ENCODE results near the gene PCDHB7.
A peak's percentile ranks its signal among the peaks of the same experiment; 100 is the strongest.
"Not testable (repeated sequence)": the region's sequence is repeated elsewhere in the genome, so short reads cannot be mapped to it uniquely, and the experiment has no call there.

Gene PCDHB7

DNA sequence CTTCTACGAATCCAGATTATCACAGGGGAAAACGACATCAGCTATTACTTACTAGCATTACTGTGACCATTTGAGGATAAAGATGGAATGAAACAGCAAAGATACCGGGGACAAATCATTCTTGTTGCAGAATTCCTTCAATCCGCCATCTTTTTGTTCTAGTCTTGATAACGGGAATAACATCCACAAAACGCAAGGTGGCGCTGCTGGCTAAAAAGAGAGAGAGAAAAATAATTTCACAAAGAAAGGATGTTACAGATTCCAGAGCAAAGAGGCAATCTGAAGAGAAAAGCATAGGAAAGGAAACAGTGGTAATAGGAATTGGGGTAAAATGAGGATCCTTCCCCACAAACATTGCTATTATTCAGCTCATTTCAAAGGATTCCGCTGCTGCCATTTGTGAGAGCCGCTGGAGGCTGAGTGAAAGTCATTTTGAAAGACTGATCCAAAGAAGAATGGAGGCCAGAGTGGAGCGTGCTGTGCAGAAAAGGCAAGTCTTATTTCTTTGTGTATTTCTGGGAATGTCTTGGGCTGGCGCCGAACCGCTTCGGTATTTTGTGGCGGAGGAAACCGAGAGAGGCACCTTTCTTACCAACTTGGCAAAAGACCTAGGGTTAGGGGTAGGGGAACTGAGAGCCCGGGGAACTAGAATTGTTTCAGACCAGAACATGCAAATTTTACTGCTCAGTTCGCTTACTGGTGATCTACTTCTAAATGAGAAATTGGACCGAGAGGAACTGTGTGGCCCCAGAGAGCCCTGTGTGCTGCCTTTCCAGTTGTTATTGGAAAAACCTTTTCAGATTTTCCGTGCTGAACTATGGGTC is at the start of gene PCDHB7:
Gene PCDHB7, plus strand, starts transcription at position 264 of the 824 bp plus-strand sequence. Its CDS starts 192 bp downstream, at position 456.
- DNase-seq = no peak

DNA sequence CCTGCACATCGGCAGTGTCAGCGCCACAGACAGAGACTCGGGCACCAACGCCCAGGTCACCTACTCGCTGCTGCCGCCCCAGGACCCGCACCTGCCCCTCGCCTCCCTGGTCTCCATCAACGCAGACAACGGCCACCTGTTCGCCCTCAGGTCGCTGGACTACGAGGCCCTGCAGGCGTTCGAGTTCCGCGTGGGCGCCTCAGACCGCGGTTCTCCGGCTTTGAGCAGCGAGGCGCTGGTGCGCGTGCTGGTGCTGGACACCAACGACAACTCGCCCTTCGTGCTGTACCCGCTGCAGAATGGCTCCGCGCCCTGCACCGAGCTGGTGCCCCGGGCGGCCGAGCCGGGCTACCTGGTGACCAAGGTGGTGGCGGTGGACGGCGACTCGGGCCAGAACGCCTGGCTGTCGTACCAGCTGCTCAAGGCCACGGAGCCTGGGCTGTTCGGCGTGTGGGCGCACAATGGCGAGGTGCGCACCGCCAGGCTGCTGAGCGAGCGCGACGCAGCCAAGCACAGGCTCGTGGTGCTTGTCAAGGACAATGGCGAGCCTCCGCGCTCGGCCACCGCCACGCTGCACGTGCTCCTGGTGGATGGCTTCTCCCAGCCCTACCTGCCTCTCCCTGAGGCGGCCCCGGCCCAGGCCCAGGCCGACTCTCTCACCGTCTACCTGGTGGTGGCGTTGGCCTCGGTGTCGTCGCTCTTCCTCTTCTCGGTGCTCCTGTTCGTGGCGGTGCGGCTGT is 48.9 kb upstream of the PCDHB7 start:
- not testable (repeated sequence) for DNase-seq

DNA sequence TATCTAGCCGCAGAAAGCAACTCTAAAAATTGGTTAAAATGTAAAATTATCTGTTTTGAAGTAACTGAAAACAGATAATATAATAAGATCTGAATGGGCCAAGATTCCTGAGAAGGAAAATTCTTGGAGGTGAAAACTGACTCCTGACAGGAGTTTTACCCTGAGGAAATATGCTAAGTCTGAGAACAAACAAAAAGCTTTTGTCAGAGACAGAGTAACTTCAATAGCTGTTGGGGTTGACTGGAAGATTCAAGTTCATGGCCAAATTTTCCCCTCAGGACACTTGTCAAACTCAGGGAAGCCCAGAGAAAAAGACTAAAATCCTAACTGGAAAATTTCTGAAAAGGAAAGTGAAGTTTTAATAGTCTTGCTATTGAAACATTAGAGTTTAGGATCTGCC is 45.1 kb upstream of the PCDHB7 start:
- no peak for DNase-seq

DNA sequence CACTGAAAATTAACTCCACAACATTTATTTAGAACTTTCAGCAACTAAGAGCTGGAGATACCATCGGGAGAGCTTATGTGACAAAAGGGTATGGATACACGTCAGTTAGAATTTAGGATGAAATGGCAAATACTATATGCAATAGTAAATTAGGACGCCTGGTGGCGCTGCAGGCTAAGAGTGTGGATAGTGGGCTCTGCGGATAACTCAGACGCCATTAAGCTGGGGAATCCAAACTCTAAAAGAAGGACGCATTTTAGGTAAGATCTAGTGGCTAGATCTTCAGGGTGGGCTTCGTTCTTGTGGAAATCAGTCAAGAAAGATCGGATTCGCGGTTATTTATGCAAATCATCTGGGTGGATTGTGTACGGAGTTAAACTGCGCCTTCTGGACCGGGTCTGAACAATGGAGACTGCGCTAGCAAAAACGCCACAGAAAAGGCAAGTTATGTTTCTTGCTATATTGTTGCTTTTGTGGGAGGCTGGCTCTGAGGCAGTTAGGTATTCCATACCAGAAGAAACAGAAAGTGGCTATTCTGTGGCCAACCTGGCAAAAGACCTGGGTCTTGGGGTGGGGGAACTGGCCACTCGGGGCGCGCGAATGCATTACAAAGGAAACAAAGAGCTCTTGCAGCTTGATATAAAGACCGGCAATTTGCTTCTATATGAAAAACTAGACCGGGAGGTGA is 37.3 kb upstream of the PCDHB7 start, which contains the start of gene PCDHB5:
Gene PCDHB5, plus strand, starts transcription at position 177 of the 688 bp plus-strand sequence. Its CDS starts 229 bp downstream, at position 406.
- no peak for DNase-seq

DNA sequence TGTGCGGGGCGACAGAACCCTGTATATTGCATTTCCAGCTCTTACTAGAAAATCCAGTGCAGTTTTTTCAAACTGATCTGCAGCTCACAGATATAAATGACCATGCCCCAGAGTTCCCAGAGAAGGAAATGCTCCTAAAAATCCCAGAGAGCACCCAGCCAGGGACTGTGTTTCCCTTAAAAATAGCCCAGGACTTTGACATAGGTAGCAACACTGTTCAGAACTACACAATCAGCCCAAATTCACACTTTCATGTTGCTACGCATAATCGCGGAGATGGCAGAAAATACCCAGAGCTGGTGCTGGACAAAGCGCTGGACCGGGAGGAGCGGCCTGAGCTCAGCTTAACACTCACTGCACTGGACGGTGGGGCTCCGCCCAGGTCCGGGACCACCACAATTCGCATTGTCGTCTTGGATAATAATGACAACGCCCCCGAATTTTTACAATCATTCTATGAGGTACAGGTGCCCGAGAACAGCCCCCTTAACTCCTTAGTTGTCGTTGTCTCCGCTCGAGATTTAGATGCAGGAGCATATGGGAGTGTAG is 36.7 kb upstream of the PCDHB7 start:
- DNase-seq = no peak

DNA sequence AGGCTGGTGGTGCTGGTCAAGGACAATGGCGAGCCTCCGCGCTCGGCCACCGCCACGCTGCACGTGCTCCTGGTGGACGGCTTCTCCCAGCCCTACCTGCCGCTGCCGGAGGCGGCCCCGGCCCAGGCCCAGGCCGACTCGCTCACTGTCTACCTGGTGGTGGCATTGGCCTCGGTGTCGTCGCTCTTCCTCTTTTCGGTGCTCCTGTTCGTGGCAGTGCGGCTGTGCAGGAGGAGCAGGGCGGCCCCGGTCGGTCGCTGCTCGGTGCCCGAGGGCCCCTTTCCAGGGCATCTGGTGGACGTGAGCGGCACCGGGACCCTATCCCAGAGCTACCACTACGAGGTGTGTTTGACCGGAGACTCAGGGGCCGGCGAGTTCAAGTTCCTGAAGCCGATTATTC is 35.1 kb upstream of the PCDHB7 start:
- not testable (repeated sequence) for DNase-seq

DNA sequence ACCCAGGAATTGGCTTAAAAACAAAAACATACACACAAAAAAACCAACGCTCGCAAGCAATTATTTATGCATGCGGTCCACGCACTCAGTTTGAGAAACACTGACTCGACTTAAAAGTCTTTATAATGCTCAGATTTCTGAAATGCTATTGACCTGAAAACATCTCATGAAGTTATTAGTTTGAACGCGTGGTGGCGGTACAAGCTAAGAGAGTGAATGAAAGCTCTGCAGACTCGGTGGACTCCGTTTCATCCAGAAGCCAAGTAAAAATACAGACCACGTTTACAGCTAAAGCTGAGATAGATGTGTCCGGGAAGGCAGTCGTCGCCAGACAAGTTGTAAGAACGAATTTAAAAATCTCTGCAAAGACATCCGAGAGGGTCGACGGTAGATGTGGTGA is 22.6 kb upstream of the PCDHB7 start, which contains the start of gene PCDHB6:
Gene PCDHB6, plus strand, starts transcription at position 246 of the 400 bp plus-strand sequence. CDS start 201 bp downstream, outside the sequence.
- no peak for DNase-seq

DNA sequence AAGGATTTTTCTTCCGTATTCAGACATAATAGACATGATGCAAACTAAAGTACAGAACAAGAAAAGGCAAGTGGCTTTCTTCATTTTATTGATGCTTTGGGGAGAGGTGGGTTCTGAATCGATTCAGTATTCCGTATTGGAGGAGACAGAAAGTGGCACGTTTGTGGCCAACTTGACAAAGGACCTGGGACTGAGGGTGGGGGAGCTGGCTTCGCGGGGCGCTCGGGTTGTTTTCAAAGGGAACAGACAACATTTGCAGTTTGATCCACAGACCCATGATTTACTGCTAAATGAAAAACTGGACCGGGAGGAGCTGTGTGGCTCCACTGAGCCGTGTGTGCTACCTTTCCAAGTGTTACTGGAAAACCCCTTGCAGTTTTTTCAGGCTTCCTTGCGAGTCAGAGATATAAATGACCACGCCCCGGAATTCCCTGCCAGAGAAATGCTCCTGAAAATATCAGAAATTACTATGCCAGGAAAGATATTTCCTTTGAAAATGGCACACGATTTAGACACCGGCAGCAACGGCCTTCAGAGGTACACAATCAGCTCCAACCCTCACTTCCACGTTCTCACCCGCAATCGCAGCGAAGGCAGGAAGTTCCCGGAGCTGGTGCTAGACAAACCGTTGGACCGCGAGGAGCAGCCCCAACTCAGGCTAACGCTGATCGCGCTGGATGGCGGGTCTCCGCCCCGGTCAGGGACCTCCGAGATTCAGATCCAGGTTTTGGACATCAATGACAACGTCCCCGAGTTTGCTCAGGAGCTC is 22.0 kb upstream of the PCDHB7 start:
- no peak for DNase-seq

DNA sequence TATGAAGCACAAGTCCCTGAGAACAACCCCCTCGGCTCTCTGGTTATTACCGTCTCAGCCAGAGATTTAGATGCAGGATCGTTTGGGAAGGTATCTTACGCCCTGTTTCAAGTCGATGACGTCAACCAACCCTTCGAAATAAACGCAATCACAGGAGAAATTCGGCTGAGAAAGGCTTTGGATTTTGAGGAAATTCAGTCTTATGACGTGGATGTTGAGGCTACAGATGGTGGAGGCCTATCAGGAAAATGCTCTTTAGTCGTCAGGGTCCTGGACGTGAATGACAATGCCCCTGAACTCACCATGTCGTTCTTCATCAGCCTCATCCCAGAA is 21.5 kb upstream of the PCDHB7 start:
- no peak for DNase-seq

DNA sequence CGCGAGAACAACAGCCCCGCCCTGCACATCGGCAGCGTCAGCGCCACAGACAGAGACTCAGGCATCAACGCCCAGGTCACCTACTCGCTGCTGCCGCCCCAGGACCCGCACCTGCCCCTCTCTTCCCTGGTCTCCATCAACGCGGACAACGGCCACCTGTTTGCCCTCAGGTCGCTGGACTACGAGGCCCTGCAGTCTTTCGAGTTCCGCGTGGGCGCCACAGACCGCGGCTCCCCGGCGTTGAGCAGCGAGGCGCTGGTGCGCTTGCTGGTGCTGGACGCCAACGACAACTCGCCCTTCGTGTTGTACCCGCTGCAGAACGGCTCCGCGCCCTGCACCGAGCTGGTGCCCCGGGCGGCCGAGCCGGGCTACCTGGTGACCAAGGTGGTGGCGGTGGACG is 20.8 kb upstream of the PCDHB7 start:
- not testable (repeated sequence) for DNase-seq

DNA sequence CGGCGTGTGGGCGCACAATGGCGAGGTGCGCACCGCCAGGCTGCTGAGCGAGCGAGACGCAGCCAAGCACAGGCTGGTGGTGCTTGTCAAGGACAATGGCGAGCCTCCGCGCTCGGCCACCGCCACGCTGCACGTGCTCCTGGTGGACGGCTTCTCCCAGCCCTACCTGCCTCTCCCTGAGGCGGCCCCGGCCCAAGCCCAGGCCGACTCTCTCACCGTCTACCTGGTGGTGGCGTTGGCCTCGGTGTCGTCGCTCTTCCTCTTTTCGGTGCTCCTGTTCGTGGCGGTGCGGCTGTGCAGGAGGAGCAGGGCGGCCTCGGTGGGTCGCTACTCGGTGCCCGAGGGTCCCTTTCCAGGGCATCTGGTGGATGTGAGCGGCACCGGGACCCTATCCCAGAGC is 20.3 kb upstream of the PCDHB7 start:
- DNase-seq = not testable (repeated sequence)

DNA sequence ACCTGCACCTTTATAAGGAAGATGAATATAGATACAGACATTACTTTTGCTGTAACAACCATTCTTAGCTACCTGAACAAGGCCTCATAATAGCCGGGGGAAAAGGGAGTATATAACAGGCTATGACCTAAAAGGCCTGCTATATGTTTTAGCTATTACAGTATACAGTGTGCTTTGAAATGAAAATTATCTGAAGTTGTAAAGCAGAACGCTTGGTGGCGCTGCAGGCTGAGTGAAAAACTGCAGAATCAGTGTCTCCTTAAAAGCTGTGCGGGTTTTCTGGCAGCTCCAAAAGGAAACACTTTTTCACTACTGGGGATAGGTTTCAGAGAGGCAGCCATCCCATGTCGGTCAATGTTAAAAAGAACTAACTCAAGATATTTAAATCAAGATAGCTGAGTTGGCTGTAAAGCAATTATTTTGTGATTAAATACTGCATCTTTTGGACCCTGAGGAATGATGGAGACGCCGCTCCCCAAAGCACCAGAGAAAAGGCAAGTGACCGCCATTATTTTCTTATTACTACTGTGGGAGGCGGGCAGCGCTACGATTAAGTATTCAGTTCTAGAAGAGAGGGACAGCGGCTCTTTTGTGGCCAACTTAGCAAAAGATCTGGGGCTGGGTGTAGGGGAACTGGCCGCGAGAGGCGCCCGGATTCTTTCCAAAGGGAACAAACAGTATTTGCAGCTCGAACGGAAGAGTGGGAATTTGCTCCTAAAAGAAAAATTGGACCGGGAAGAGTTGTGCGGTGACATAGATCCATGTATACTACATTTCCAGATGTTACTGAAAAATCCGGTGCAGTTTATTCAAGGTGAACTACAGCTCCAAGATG is 16.7 kb upstream of the PCDHB7 start:
- DNase-seq = no peak

DNA sequence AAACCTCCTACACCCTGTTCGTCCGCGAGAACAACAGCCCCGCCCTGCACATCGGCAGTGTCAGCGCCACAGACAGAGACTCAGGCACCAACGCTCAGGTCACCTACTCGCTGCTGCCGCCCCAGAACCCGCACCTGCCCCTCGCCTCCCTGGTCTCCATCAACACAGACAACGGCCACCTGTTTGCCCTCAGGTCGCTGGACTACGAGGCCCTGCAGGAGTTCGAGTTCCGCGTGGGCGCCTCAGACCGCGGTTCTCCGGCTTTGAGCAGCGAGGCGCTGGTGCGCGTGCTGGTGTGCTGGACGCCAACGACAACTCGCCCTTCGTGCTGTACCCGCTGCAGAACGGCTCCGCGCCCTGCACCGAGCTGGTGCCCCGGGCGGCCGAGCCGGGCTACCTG is 15.1 kb upstream of the PCDHB7 start:
- DNase-seq = not testable (repeated sequence)

DNA sequence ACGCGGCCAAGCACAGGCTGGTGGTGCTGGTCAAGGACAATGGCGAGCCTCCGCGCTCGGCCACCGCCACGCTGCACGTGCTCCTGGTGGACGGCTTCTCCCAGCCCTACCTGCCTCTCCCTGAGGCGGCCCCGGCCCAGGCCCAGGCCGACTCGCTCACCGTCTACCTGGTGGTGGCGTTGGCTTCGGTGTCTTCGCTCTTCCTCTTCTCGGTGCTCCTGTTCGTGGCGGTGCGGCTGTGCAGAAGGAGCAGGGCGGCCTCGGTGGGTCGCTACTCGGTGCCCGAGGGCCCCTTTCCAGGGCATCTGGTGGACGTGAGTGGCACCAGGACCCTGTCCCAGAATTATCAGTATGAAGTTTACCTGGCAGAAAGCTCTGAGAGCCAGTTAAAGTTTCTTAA is 14.5 kb upstream of the PCDHB7 start:
- DNase-seq = not testable (repeated sequence)

DNA sequence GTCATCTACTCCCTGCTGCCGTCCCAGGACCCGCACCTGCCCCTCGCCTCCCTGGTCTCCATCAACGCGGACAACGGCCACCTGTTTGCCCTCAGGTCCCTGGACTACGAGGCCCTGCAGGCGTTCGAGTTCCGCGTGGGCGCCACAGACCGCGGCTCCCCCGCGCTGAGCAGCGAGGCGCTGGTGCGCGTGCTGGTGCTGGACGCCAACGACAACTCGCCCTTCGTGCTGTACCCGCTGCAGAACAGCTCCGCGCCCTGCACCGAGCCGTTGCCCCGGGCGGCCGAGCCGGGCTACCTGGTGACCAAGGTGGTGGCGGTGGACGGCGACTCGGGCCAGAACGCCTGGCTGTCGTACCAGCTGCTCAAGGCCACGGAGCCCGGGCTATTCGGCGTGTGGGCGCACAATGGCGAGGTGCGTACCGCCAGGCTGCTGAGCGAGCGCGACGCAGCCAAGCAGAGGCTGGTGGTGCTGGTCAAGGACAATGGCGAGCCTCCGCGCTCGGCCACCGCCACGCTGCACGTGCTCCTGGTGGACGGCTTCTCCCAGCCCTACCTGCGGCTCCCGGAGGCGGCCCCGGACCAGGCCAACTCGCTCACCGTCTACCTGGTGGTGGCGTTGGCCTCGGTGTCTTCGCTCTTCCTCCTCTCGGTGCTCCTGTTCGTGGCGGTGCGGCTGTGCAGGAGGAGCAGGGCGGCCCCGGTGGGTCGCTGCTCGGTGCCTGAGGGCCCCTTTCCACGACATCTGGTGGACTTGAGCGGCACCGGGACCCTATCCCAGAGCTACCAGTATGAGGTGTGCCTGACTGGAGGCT is 2.1 kb downstream of the PCDHB7 start:
- not testable (repeated sequence) for DNase-seq

DNA sequence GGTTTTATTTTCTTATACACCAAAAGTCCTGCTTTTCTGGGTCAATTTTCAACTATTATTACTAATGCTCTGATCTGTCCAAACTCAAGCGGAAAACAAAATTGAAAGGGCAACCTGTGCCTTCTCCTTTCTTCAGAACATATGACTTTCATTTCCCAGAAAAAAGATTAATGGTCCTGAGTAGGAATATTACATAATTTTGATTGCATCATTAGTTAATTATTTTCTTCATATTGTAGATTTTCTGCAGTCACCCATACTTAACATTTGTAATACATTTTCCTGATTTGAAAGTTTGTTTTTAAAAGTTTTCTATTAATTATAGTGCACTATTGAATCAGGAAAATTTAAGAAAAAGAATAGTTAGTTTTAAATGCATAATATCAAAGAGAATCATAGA is 3.5 kb downstream of the PCDHB7 start:
- DNase-seq = peak; percentile 1

DNA sequence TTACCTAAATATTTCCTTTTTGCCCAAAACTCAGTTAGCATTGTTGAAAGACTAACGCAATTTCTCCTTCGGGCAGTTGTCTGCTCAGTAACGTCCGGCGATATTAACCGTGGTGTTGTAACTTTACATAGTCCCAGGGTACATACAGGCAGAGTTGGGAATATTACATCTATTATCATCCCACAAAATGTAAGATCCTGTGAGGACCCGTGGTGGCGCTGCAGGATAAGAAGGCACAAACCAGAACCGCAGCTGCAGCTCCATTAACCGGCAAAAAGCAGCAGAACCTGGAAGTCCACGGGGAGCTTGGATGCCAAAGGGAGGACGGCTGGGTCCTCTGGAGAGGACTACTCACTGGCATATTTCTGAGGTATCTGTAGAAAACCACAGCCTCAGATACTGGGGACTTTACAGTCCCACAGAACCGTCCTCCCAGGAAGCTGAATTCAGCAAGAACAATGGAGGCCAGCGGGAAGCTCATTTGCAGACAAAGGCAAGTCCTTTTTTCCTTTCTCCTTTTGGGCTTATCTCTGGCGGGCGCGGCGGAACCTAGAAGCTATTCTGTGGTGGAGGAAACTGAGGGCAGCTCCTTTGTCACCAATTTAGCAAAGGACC is 5.2 kb downstream of the PCDHB7 start, which contains the start of gene PCDHB8:
Gene PCDHB8, plus strand, starts transcription at position 214 of the 615 bp plus-strand sequence. Its CDS starts 245 bp downstream, at position 459.
- DNase-seq = not testable (repeated sequence)

DNA sequence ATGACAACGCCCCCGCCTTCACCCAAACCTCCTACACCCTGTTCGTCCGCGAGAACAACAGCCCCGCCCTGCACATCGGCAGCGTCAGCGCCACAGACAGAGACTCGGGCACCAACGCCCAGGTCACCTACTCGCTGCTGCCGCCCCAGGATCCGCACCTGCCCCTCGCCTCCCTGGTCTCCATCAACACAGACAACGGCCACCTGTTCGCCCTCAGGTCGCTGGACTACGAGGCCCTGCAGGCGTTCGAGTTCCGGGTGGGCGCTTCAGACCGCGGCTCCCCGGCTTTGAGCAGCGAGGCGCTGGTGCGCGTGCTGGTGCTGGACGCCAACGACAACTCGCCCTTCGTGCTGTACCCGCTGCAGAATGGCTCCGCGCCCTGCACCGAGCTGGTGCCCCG is 6.9 kb downstream of the PCDHB7 start:
- DNase-seq = not testable (repeated sequence)

DNA sequence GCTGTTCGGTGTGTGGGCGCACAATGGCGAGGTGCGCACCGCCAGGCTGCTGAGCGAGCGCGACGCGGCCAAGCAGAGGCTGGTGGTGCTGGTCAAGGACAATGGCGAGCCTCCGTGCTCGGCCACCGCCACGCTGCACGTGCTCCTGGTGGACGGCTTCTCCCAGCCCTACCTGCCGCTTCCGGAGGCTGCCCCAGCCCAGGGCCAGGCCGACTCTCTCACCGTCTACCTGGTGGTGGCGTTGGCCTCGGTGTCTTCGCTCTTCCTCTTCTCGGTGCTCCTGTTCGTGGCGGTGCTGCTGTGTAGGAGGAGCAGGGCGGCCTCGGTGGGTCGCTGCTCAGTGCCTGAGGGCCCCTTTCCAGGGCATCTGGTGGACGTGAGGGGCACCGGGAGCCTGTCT is 7.4 kb downstream of the PCDHB7 start:
- DNase-seq = not testable (repeated sequence)

DNA sequence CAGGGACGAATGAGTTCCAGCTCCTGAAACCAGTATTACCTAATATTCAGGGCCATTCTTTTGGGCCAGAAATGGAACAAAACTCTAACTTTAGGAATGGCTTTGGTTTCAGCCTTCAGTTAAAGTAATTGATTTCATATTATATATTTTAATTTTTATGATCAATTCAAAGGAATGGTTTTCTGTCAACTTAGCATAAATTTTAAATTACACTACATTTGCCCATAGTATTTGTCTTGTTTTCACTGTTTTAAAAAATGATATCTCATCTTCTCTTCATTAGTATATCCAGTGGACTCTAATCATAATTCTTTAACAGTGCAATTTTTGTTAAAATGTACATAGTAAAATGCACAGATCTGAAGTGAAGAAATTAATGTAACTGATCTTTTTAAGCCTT is 7.9 kb downstream of the PCDHB7 start:
- DNase-seq = no peak

All from inflammatory macrophage treated with lipopolysaccharide for 4 hours (primary cell).